Measurements from ENCODE around the gene ATP2A1.

DNA sequence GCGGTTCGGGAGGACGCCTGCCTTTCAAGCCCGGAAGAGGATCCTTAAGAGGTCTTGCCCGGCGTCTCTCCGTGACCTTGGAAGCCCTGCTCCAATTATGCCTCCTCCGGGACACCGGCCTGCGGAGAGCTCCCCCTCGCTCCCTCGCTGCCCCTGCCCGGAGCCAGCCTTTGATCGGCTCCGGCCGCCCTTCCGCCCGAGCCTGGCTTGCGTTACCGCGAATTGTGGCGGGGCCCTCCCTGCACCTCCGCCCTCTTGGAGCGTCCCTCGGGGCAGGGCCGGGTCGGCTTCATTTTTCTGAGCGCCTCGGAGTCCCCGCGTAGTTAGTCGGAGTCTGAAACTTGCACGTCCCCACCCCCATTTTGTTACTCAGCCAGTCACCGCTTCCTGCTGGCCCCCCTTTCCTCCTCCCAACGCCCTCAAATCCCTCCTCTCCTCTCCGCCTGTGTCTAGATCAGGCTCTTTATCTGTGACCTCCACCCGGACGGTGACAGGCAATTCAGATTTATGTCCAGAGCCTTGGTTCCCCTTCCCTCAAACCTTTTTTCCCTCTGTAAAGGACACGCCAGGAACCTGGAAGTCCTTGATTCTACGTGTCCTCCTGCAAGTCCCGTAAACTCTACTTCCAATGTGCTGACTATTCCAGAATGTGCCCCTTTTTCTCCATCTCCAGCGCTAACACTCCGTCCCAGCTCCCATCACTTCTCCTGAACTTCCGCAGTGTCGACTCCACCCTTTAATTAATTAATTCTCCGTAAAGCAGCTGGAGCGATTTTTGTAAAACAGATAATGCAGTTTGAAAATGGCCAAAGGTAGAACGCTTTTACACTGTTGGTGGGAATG lies 47.3 kb downstream of the ATP2A1 start:
- TF ChIP-seq, protein P1, sequence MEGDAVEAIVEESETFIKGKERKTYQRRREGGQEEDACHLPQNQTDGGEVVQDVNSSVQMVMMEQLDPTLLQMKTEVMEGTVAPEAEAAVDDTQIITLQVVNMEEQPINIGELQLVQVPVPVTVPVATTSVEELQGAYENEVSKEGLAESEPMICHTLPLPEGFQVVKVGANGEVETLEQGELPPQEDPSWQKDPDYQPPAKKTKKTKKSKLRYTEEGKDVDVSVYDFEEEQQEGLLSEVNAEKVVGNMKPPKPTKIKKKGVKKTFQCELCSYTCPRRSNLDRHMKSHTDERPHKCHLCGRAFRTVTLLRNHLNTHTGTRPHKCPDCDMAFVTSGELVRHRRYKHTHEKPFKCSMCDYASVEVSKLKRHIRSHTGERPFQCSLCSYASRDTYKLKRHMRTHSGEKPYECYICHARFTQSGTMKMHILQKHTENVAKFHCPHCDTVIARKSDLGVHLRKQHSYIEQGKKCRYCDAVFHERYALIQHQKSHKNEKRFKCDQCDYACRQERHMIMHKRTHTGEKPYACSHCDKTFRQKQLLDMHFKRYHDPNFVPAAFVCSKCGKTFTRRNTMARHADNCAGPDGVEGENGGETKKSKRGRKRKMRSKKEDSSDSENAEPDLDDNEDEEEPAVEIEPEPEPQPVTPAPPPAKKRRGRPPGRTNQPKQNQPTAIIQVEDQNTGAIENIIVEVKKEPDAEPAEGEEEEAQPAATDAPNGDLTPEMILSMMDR (IDR thresholded peaks at IDR 0.05): no peak
- TF ChIP-seq POLR2A (IDR thresholded peaks at IDR 0.05): no peak
- peak; percentile 5 to 80 for TF ChIP-seq POLR2AphosphoS5 (IDR thresholded peaks at IDR 0.05; ENCODE audit: insufficient read depth in 1 of 2, low read depth in 1 of 2)

Measured in vagina (tissue), 2 donors.